ENCODE measurements around the gene GRIP1. TPM values are rescaled to one million over a fixed set of nuclear protein-coding genes. Genes with fewer than 3 reads are reported as not detected.

GRIP1 gene
- total and polyA plus RNA-seq, 2 donors from 2014 or later = 3.9 to 18.4 TPM

DNA sequence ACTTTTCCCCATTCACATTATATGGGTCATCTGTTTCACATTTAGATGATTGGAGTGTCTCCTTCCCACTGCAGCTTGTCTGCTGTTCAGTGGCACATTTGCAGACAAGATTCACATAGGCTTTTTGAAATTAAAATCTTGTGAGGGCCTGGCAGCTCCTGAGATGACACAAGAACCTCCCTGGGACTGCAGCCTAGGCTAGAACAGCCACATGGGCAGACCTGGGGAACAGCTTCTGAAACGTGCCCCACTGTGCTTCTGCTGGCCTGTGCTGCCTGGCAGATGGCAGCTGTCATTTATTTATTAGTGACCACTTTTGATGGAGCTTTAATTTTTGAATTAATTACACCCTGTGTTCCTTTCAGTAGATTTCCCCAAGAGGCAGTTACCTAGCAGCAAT is 137.4 kb downstream of the GRIP1 start:
- H3K9ac ChIP-seq (ENCODE audit: low read length in 3 of 3) = no peak overlapping the region
- TF ChIP-seq, protein P1, sequence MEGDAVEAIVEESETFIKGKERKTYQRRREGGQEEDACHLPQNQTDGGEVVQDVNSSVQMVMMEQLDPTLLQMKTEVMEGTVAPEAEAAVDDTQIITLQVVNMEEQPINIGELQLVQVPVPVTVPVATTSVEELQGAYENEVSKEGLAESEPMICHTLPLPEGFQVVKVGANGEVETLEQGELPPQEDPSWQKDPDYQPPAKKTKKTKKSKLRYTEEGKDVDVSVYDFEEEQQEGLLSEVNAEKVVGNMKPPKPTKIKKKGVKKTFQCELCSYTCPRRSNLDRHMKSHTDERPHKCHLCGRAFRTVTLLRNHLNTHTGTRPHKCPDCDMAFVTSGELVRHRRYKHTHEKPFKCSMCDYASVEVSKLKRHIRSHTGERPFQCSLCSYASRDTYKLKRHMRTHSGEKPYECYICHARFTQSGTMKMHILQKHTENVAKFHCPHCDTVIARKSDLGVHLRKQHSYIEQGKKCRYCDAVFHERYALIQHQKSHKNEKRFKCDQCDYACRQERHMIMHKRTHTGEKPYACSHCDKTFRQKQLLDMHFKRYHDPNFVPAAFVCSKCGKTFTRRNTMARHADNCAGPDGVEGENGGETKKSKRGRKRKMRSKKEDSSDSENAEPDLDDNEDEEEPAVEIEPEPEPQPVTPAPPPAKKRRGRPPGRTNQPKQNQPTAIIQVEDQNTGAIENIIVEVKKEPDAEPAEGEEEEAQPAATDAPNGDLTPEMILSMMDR (IDR thresholded peaks at IDR 0.05; ENCODE audit: borderline replicate concordance, extremely low read depth, insufficient read depth) = no peak
- H3K27ac ChIP-seq (ENCODE audit: low read depth in 2 of 2, low read length in 2 of 2) = no peak overlapping the region
- DNase-seq (no peak), FAIRE-seq (no peak)
- H3K36me3 ChIP-seq (ENCODE audit: control insufficient read depth in 2 of 3, insufficient read depth in 3 of 3, low read length in 3 of 3) = no peaks in the 10 kb centered on the region
- intact Hi-C loops (cut with DNase I) = no loop called here
- H3K9me3 ChIP-seq (ENCODE audit: control insufficient read depth in 2 of 3, insufficient read depth in 1 of 3, low read length in 3 of 3) = no peaks in the 10 kb centered on the region
- no peaks in the 10 kb centered on the region for H3K4me1 ChIP-seq (ENCODE audit: control insufficient read depth in 2 of 3, insufficient read depth in 2 of 3, low read depth in 1 of 3, low read length in 3 of 3)
- H3K4me3 ChIP-seq (ENCODE audit: low read length in 3 of 3) = no peak overlapping the region
- H3K27me3 ChIP-seq (ENCODE audit: control insufficient read depth, insufficient read depth, low read length) = no peaks in the 10 kb centered on the region

DNA sequence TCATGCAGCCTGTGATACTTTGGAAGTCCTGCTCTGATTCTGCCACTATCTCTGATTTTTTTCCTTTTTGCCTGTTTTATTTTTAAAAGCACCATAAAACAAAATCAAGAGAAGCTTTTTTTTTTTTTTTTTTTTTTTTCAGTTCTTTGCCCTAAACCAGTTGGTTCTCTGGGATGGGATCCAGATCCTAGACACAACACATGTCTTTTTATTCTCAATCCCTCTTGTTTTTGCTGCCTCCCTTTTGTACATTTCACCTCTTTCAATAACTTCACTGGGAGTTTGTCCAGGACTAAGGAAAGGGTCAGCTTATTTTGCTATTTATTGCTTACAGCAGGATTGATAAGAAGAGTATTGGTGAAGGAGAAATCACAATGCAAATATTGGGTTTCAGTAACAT is 139.4 kb downstream of the GRIP1 start:
- Histone ChIP-seq H3K4me3 (ENCODE audit: low read length in 3 of 3) (no peak overlapping the region), H3K27me3 (ENCODE audit: control insufficient read depth, insufficient read depth, low read length) (no peaks in the 10 kb centered on the region), H3K4me1 (ENCODE audit: control insufficient read depth in 2 of 3, insufficient read depth in 2 of 3, low read depth in 1 of 3, low read length in 3 of 3) (no peaks in the 10 kb centered on the region), H3K27ac (ENCODE audit: low read depth in 2 of 2, low read length in 2 of 2) (no peak overlapping the region), H3K9ac (ENCODE audit: low read length in 3 of 3) (no peak overlapping the region), H3K9me3 (ENCODE audit: control insufficient read depth in 2 of 3, insufficient read depth in 1 of 3, low read length in 3 of 3) (no peaks in the 10 kb centered on the region), H3K36me3 (ENCODE audit: control insufficient read depth in 2 of 3, insufficient read depth in 3 of 3, low read length in 3 of 3) (no peaks in the 10 kb centered on the region)
- DNase-seq (no peak), FAIRE-seq (no peak)
- intact Hi-C loops (cut with DNase I) = no loop called here
- TF ChIP-seq, protein P1 (IDR thresholded peaks at IDR 0.05; ENCODE audit: borderline replicate concordance, extremely low read depth, insufficient read depth) = no peak

DNA sequence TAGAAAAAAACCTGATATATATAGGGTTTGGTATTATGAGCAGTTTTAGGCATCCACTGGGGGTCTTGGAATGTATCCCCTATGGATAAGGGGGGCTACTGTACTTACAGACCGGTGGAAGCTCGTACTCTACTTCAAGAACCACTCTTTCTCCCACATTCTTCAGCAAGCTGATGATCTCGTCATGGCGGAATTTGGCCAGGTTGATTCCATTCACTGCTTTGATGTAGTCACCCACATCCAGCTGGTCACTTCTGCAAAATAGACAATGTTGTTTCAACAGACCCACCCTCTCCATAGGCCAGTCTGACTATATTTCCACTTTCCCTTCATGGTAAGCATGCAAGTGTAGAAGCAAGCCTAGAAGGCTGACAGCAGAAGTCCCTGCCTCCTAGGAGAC is 139.9 kb downstream of the GRIP1 start:
- Histone ChIP-seq H3K27ac (ENCODE audit: low read depth in 2 of 2, low read length in 2 of 2) (no peak overlapping the region), H3K4me1 (ENCODE audit: control insufficient read depth in 2 of 3, insufficient read depth in 2 of 3, low read depth in 1 of 3, low read length in 3 of 3) (no peaks in the 10 kb centered on the region), H3K4me3 (ENCODE audit: low read length in 3 of 3) (no peak overlapping the region), H3K36me3 (ENCODE audit: control insufficient read depth in 2 of 3, insufficient read depth in 3 of 3, low read length in 3 of 3) (no peaks in the 10 kb centered on the region), H3K9ac (ENCODE audit: low read length in 3 of 3) (no peak overlapping the region), H3K9me3 (ENCODE audit: control insufficient read depth in 2 of 3, insufficient read depth in 1 of 3, low read length in 3 of 3) (no peaks in the 10 kb centered on the region), H3K27me3 (ENCODE audit: control insufficient read depth, insufficient read depth, low read length) (no peaks in the 10 kb centered on the region)
- TF ChIP-seq, protein P1 (IDR thresholded peaks at IDR 0.05; ENCODE audit: borderline replicate concordance, extremely low read depth, insufficient read depth) = no peak
- intact Hi-C loops (cut with DNase I) = no loop called here
- FAIRE-seq = no peak
- no peak for DNase-seq

DNA sequence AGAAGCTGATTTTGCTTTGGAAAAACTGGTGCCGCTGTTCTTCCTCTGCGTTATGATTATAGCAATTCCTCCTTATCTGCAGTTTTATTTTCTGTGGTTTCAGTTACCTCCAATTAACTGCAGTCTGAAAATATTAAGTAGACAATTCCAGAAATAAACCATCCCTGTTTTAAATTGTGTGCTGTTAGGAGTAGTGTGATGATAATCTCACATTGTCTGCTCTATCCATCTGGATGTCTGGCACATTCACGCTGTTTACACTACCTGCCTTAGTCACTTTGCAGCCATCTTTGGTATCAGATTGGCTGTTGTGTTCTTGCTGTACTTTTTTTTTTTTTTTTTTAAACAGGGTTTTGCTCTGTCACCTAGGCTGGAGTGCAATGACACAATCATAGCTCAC is 141.0 kb downstream of the GRIP1 start:
- H3K27me3 ChIP-seq (ENCODE audit: control insufficient read depth, insufficient read depth, low read length) = no peaks in the 10 kb centered on the region
- H3K9ac ChIP-seq (ENCODE audit: low read length in 3 of 3) = no peak overlapping the region
- H3K4me1 ChIP-seq (ENCODE audit: control insufficient read depth in 2 of 3, insufficient read depth in 2 of 3, low read depth in 1 of 3, low read length in 3 of 3) = no peaks in the 10 kb centered on the region
- DNase-seq = no peak
- no peaks in the 10 kb centered on the region for H3K36me3 ChIP-seq (ENCODE audit: control insufficient read depth in 2 of 3, insufficient read depth in 3 of 3, low read length in 3 of 3)
- intact Hi-C loops (cut with DNase I) = no loop called here
- TF ChIP-seq, protein P1 (IDR thresholded peaks at IDR 0.05; ENCODE audit: borderline replicate concordance, extremely low read depth, insufficient read depth) = no peak
- H3K4me3 ChIP-seq (ENCODE audit: low read length in 3 of 3) = no peak overlapping the region
- H3K9me3 ChIP-seq (ENCODE audit: control insufficient read depth in 2 of 3, insufficient read depth in 1 of 3, low read length in 3 of 3) = no peaks in the 10 kb centered on the region
- H3K27ac ChIP-seq (ENCODE audit: low read depth in 2 of 2, low read length in 2 of 2) = no peak overlapping the region
- FAIRE-seq = no peak
